K562 (cell line): ENCODE results near the gene CHST12. TPM values are rescaled to one million over a fixed set of nuclear protein-coding genes. Genes with fewer than 3 reads are reported as not detected.

ENCODE experiments used
- ATF1 ChIP-seq, 2 experiments: fragments of 450-650 bp in 1 of 2; IDR thresholded peaks; 2 replicates each; pipeline ENCODE4 v1.6.1; 2016; ENCODE audit warnings: missing compliant biosample characterization in 1 of 2, missing genetic modification characterization in 1 of 2
- CXXC5 ChIP-seq: fragments of 250-450 bp; sonication (Bioruptor Pico); IDR thresholded peaks from 2 replicates; pipeline ENCODE4 v1.8.0; 2022; ENCODE audit warnings: inconsistent platforms, mild to moderate bottlenecking, moderate library complexity
- HINFP ChIP-seq: fragments of 450-650 bp; conservative IDR thresholded peaks from 2 replicates; pipeline ENCODE4 v1.6.1; 2016; ENCODE audit warnings: missing genetic modification characterization, low read depth, mild to moderate bottlenecking, control low read depth, missing compliant biosample characterization
- HLTF ChIP-seq: fragments of 450-650 bp; IDR thresholded peaks from 2 replicates; pipeline ENCODE4 v1.6.1; 2016
- NR2C2 ChIP-seq, 2 experiments: fragments of 200-800 bp in 1 of 2; sonication (Bioruptor generic) in 1 of 2; sonication (generic) in 1 of 2; formaldehyde crosslinking in 1 of 2; IDR thresholded peaks; 2 replicates each; pipeline versions ENCODE4 v1.6.1 to v1.8.0; 2016 to 2022; ENCODE audit warnings: mild to moderate bottlenecking in 1 of 2, missing compliant biosample characterization in 1 of 2, missing genetic modification characterization in 1 of 2, missing genetic modification reagents in 1 of 2
- PHF8 ChIP-seq: fragments of 200-600 bp; sonication (generic); IDR thresholded peaks from 2 replicates; pipeline ENCODE4 v1.6.1; 2012; ENCODE audit warnings: mixed run types, mild to moderate bottlenecking, inconsistent platforms, low read length, moderate library complexity, borderline replicate concordance
- POLR2G ChIP-seq: fragments of 200-400 bp; formaldehyde crosslinking; IDR thresholded peaks from 2 replicates; pipeline ENCODE4 v1.6.1; 2017; ENCODE audit warnings: low read depth, mild to moderate bottlenecking, antibody characterized with exemption, low read length, moderate library complexity
- ZBTB40 ChIP-seq, 2 experiments: fragments of 450-650 bp in 1 of 2; sonication (generic) in 1 of 2; formaldehyde crosslinking in 1 of 2; IDR thresholded peaks; 2 replicates each; pipeline versions ENCODE4 v1.7.1 to v1.9.0; 2016 to 2022; ENCODE audit warnings: inconsistent platforms in 1 of 2, mild to moderate bottlenecking in 1 of 2, missing genetic modification reagents in 1 of 2
- ZFX ChIP-seq: sonication (generic); formaldehyde crosslinking; IDR thresholded peaks from 2 replicates; pipeline ENCODE4 v1.8.0; 2022; ENCODE audit warnings: mild to moderate bottlenecking, missing genetic modification reagents, moderate library complexity
- ZNF146 ChIP-seq: IDR thresholded peaks from one replicate; pipeline ENCODE4 v1.6.1; 2018; ENCODE audit warnings: missing compliant biosample characterization; ENCODE audit not compliant: unreplicated experiment
- ZNF707 ChIP-seq: fragments of 250-450 bp; sonication (Bioruptor Pico); conservative IDR thresholded peaks from 2 replicates; pipeline ENCODE4 v1.8.0; 2022; ENCODE audit warnings: inconsistent platforms, mild to moderate bottlenecking, moderate library complexity
- polyA plus RNA-seq, 8 experiments: library from polyadenylated mRNA; depleted of rRNA in 4 of 8; stranded (reverse) in 5 of 8; unstranded in 3 of 8; fragments of >200 nt; fragmentation: Nextera tagmentation in 2 of 8; fragmentation: Illumina TruSeq in 1 of 8; extraction: Ambion mirVana in 2 of 8; extraction: Trizol in 1 of 8; gene quantifications; 2 replicates each; pipeline versions ENCODE4 v1.2.1 to v1.2.3, GENCODE V29; 2011 to 2014; ENCODE audit warnings: inconsistent platforms in 1 of 8, missing spikeins in 1 of 8
- total RNA-seq, 7 experiments: library from RNA; depleted of rRNA in 6 of 7; stranded (reverse); fragments of >200 nt in 6 of 7; fragmentation: Illumina TruSeq in 2 of 7; extraction: Trizol in 2 of 7; gene quantifications; 2 replicates each; pipeline versions ENCODE4 v1.2.1 to v1.2.3, GENCODE V29; 2011 to 2021; ENCODE audit warnings: low replicate concordance in 1 of 7
- TF ChIP-seq, protein P1 (sequence below): fragments of 250-450 bp; sonication (Bioruptor Pico); IDR thresholded peaks from 2 replicates; pipeline ENCODE4 v1.9.0; 2021; ENCODE audit warnings: mild to moderate bottlenecking

Gene CHST12
- total and polyA plus RNA-seq, 9 of the 15 experiments (the other 6 are each of a cell fraction or from before 2014, with no cell fraction given), result 0.18 to 19.8 (median 3.6) TPM

GRCh38 chr7:2451171-2452073 is 48.0 kb downstream of the CHST12 start (continued):
- TF ChIP-seq ZBTB40 (IDR thresholded peaks at IDR 0.05), result no peak
- TF ChIP-seq ZBTB40 (CRISPR knock-in tag; IDR thresholded peaks at IDR 0.05), result 0 out of 2 replicates have a peak, but pooled peaks have one; percentile 20
- TF ChIP-seq, protein P1, sequence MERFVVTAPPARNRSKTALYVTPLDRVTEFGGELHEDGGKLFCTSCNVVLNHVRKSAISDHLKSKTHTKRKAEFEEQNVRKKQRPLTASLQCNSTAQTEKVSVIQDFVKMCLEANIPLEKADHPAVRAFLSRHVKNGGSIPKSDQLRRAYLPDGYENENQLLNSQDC, result no peak
- no peak for TF ChIP-seq HLTF
- no peak for TF ChIP-seq ZNF146
- TF ChIP-seq NR2C2 (CRISPR knock-in tag; IDR thresholded peaks at IDR 0.05), result peak; percentile 52; the same call in 1 of the 2 replicates
- TF ChIP-seq NR2C2 (tag; IDR thresholded peaks at IDR 0.05), result no peak
- peak; percentile 81 for TF ChIP-seq ZFX
- TF ChIP-seq ATF1 (CRISPR knock-in tag; IDR thresholded peaks at IDR 0.05), result no peak
- TF ChIP-seq ATF1 (tag; IDR thresholded peaks at IDR 0.05), result 0 out of 2 replicates have a peak, but pooled peaks have one; percentile 20
- TF ChIP-seq PHF8, result no peak
- no peak for TF ChIP-seq HINFP (tag)
- TF ChIP-seq ZNF707, result no peak
- TF ChIP-seq CXXC5, result 0 out of 2 replicates have a peak, but pooled peaks have one; percentile 38
- TF ChIP-seq POLR2G, result peak; percentile 65
